H1 (cell line): ENCODE data around the gene GLOD4. TPM values are rescaled to one million over a fixed set of nuclear protein-coding genes. Genes with fewer than 3 reads are reported as not detected.

Source experiments
- CHD7 ChIP-seq: fragments of 300-600 bp; sonication (generic); IDR thresholded peaks from 2 replicates; pipeline ENCODE4 v1.7.1; 2012; ENCODE audit warnings: low read length, moderate library complexity, mild to moderate bottlenecking, inconsistent platforms; ENCODE audit not compliant: insufficient replicate concordance
- EZH2 ChIP-seq: fragments of 200-600 bp; sonication (generic); IDR thresholded peaks from 2 replicates; pipeline ENCODE4 v1.7.1; 2012; ENCODE audit warnings: low read depth, mild to moderate bottlenecking, moderate library complexity, low read length, inconsistent platforms; ENCODE audit not compliant: severe bottlenecking
- HDAC6 ChIP-seq: IDR thresholded peaks from one replicate; pipeline ENCODE4 v1.7.1; 2012; ENCODE audit warnings: low read depth, mild to moderate bottlenecking, inconsistent platforms, low read length, moderate library complexity
- KDM1A ChIP-seq: fragments of 200-600, 300-600 bp; sonication (generic); IDR thresholded peaks from 2 replicates; pipeline ENCODE4 v1.7.1; 2016; ENCODE audit warnings: mild to moderate bottlenecking, low read length, borderline replicate concordance
- MAX ChIP-seq: IDR thresholded peaks from 2 replicates; pipeline ENCODE4 v1.6.1; 2012; ENCODE audit warnings: inconsistent platforms
- POLR2A ChIP-seq, 2 experiments: IDR thresholded peaks; 1 replicate in 1 of 2; 2 replicates in 1 of 2; pipeline ENCODE4 v1.6.1; 2011; ENCODE audit warnings: low read depth in 2 of 2, low read length in 2 of 2, mild to moderate bottlenecking in 2 of 2; ENCODE audit errors: control extremely low read depth in 1 of 2
- polyA plus RNA-seq, 7 experiments: library from polyadenylated mRNA; depleted of rRNA in 3 of 7; stranded (reverse) in 5 of 7; unstranded in 2 of 7; fragments of >200 nt in 5 of 7; fragments of 200-250 nt in 2 of 7; gene quantifications; 1 replicate in 5 of 7; 2 replicates in 1 of 7; 4 replicates in 1 of 7; pipeline versions ENCODE4 v1.2.1 to v1.2.3, GENCODE V29; 2011 to 2013; ENCODE audit warnings: missing spikeins in 2 of 7, mixed read lengths in 2 of 7
- total RNA-seq: library from RNA; stranded (reverse); fragmentation: NEBNext Ultra II Directional; extraction: Animal tissue kit (Norgen Biotek cat#: 25700); gene quantifications from 2 replicates; pipeline ENCODE4 v1.2.1, GENCODE V29; 2021
- TF ChIP-seq, protein P1 (sequence below): IDR thresholded peaks from 2 replicates; pipeline ENCODE4 v1.6.1; 2011; ENCODE audit warnings: low read depth, mild to moderate bottlenecking, low read length; ENCODE audit not compliant: insufficient read depth
- TF ChIP-seq, protein P2 (sequence below): IDR thresholded peaks from 2 replicates; pipeline ENCODE4 v1.6.1; 2012; ENCODE audit warnings: low read length, inconsistent platforms

Gene GLOD4
- total and polyA plus RNA-seq, 2 of the 8 experiments (the other 6 are each of a cell fraction or from before 2014, with no cell fraction given): 36.8 to 81.3 TPM

DNA sequence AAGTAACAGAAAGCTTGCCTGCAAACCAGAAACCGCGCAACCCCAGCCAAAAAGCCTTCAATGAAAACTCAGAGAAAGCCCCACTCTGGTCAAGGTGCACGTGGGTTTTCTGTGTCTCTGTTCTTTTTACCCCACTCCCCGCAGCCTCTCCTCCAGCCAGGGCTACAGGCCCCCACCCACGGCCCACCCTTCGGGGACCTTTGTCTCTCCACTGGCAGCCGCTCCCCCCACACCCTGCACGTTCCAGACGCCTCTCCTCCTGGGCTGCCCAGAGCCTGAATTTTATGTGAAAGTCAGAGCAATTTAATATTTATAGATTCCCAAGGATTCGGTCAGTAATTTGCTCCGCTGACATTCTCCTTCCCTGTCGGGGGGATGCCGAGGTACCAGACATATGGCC is 24.3 kb upstream of the GLOD4 start (continued):
- TF ChIP-seq CHD7 (no peak), HDAC6 (no peak), MAX (no peak), KDM1A (no peak), POLR2A (IDR thresholded peaks at IDR 0.05; ENCODE audit: control extremely low read depth in 1 of 2, low read depth in 2 of 2, low read length in 2 of 2) (no peak), EZH2 (no peak)
- TF ChIP-seq, protein P1, sequence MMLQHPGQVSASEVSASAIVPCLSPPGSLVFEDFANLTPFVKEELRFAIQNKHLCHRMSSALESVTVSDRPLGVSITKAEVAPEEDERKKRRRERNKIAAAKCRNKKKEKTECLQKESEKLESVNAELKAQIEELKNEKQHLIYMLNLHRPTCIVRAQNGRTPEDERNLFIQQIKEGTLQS: no peak
- TF ChIP-seq, protein P2, sequence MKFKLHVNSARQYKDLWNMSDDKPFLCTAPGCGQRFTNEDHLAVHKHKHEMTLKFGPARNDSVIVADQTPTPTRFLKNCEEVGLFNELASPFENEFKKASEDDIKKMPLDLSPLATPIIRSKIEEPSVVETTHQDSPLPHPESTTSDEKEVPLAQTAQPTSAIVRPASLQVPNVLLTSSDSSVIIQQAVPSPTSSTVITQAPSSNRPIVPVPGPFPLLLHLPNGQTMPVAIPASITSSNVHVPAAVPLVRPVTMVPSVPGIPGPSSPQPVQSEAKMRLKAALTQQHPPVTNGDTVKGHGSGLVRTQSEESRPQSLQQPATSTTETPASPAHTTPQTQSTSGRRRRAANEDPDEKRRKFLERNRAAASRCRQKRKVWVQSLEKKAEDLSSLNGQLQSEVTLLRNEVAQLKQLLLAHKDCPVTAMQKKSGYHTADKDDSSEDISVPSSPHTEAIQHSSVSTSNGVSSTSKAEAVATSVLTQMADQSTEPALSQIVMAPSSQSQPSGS: no peak
